Suprapubic skin (tissue), 3 donors: ENCODE results near the gene RAB10.

Source experiments
- EP300 ChIP-seq: sonication (generic); formaldehyde crosslinking; IDR thresholded peaks from one replicate; pipeline ENCODE4 v1.6.1; 2017; ENCODE audit warnings: antibody characterized with exemption
- POLR2A ChIP-seq, 2 donors: fragments of 450-650 bp; IDR thresholded peaks; one replicate each; pipeline ENCODE4 v1.6.1; 2017; ENCODE audit warnings: antibody characterized with exemption in 2 of 2, mild to moderate bottlenecking in 2 of 2, moderate library complexity in 2 of 2
- TF ChIP-seq, protein P1 (sequence below), 2 donors: fragments of 200-600 bp in 1 of 2; fragments of 450-650 bp in 1 of 2; sonication (generic) in 1 of 2; IDR thresholded peaks; one replicate each; pipeline ENCODE4 v1.5.1; 2016 to 2019; ENCODE audit warnings: antibody characterized with exemption in 2 of 2, mild to moderate bottlenecking in 1 of 2, moderate library complexity in 1 of 2

GRCh38 chr2:26002632-26003310 lies 31.1 kb upstream of the RAB10 start:
- no peak for TF ChIP-seq EP300
- TF ChIP-seq, protein P1, sequence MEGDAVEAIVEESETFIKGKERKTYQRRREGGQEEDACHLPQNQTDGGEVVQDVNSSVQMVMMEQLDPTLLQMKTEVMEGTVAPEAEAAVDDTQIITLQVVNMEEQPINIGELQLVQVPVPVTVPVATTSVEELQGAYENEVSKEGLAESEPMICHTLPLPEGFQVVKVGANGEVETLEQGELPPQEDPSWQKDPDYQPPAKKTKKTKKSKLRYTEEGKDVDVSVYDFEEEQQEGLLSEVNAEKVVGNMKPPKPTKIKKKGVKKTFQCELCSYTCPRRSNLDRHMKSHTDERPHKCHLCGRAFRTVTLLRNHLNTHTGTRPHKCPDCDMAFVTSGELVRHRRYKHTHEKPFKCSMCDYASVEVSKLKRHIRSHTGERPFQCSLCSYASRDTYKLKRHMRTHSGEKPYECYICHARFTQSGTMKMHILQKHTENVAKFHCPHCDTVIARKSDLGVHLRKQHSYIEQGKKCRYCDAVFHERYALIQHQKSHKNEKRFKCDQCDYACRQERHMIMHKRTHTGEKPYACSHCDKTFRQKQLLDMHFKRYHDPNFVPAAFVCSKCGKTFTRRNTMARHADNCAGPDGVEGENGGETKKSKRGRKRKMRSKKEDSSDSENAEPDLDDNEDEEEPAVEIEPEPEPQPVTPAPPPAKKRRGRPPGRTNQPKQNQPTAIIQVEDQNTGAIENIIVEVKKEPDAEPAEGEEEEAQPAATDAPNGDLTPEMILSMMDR (IDR thresholded peaks at IDR 0.05), result no peak
- TF ChIP-seq POLR2A (IDR thresholded peaks at IDR 0.05), result no peak
